MM.1S (cell line): ENCODE data around the gene LEMD3.

ENCODE experiments used
- DNase-seq: peaks from one replicate; pipeline ENCODE4 v3.0.0-alpha.2; 2015
- H2AFZ ChIP-seq: fragments of 300-600 bp; sonication (generic); 2 replicates; pipeline ENCODE4 v1.6.0; 2016; ENCODE audit warnings: antibody characterized with exemption, low read length
- H3F3A ChIP-seq: fragments of 300-600 bp; sonication (generic); 2 replicates; pipeline ENCODE4 v1.6.1; 2016; ENCODE audit warnings: mild to moderate bottlenecking, antibody characterized with exemption, low read length, moderate library complexity, mixed read lengths; ENCODE audit not compliant: insufficient read depth
- H3K27ac ChIP-seq: fragments of 300-600 bp; sonication (generic); 2 replicates; pipeline ENCODE4 v1.5.1; 2016; ENCODE audit warnings: mild to moderate bottlenecking, low read length
- H3K27me3 ChIP-seq: fragments of 300-600 bp; sonication (generic); replicated peaks from 2 replicates; pipeline ENCODE4 v1.6.0; 2016; ENCODE audit warnings: low read length; ENCODE audit not compliant: insufficient read depth
- H3K36me3 ChIP-seq: fragments of 300-600 bp; sonication (generic); replicated peaks from 2 replicates; pipeline ENCODE4 v1.6.1; 2016; ENCODE audit warnings: mild to moderate bottlenecking, low read length, mixed read lengths; ENCODE audit not compliant: insufficient read depth
- H3K4me1 ChIP-seq: fragments of 300-600 bp; sonication (generic); 2 replicates; pipeline ENCODE4 v1.6.1; 2016; ENCODE audit warnings: low read length, mixed read lengths
- H3K4me2 ChIP-seq: fragments of 300-600 bp; sonication (generic); 2 replicates; pipeline ENCODE4 v1.6.0; 2016; ENCODE audit warnings: low read depth, low read length
- H3K4me3 ChIP-seq: fragments of 300-600 bp; sonication (generic); 2 replicates; pipeline ENCODE4 v1.5.1; 2016; ENCODE audit warnings: low read length, mixed read lengths
- H3K79me2 ChIP-seq: fragments of 300-600 bp; sonication (generic); 2 replicates; pipeline ENCODE4 v1.6.1; 2016; ENCODE audit warnings: mixed run types, low read length, mixed read lengths
- H3K9ac ChIP-seq: fragments of 300-600 bp; sonication (generic); 2 replicates; pipeline ENCODE4 v1.6.1; 2016; ENCODE audit warnings: low read length, mixed read lengths
- H3K9me2 ChIP-seq: fragments of 300-600 bp; sonication (generic); replicated peaks from 2 replicates; pipeline ENCODE4 v1.6.1; 2016; ENCODE audit warnings: mild to moderate bottlenecking, low read length, mixed read lengths; ENCODE audit not compliant: insufficient read depth
- H3K9me3 ChIP-seq: fragments of 300-600 bp; sonication (generic); replicated peaks from 2 replicates; pipeline ENCODE4 v1.6.1; 2016; ENCODE audit warnings: mild to moderate bottlenecking, low read length, mixed read lengths; ENCODE audit not compliant: insufficient read depth
- H4K20me1 ChIP-seq: fragments of 300-600 bp; sonication (generic); 2 replicates; pipeline ENCODE4 v1.6.1; 2016; ENCODE audit warnings: mild to moderate bottlenecking, low read length, moderate library complexity, mixed read lengths; ENCODE audit not compliant: insufficient read depth
- EZH2 ChIP-seq: fragments of 300-600 bp; sonication (generic); optimal IDR thresholded peaks from 2 replicates; pipeline ENCODE3; 2017; ENCODE audit warnings: low read depth, mild to moderate bottlenecking, antibody characterized with exemption, low read length, mixed read lengths
- EZH2phosphoT487 ChIP-seq: fragments of 300-600 bp; sonication (generic); IDR thresholded peaks from 2 replicates; pipeline ENCODE4 v1.6.1; 2018; ENCODE audit warnings: antibody characterized with exemption, low read length
- TF ChIP-seq, protein P1 (sequence below): fragments of 300-600 bp; sonication (generic); IDR thresholded peaks from 2 replicates; pipeline ENCODE4 v1.5.1; 2016; ENCODE audit warnings: antibody characterized with exemption, low read length, mixed read lengths

Gene LEMD3

GRCh38 chr12:65152012-65152411, 17.4 kb upstream of the LEMD3 start:
- H3K36me3 ChIP-seq: no peaks in the 10 kb centered on the region
- H3K4me2 ChIP-seq: no peak overlapping the region
- no peaks in the 10 kb centered on the region for H3K9me2 ChIP-seq
- H3K27me3 ChIP-seq: no peaks in the 10 kb centered on the region
- H3K79me2 ChIP-seq: no peaks in the 10 kb centered on the region
- peaks cover 13% of the 10 kb centered on the region for H3K4me1 ChIP-seq
- H3K4me3 ChIP-seq: no peak overlapping the region
- TF ChIP-seq EZH2 (no peak), EZH2phosphoT487 (no peak)
- TF ChIP-seq, protein P1, sequence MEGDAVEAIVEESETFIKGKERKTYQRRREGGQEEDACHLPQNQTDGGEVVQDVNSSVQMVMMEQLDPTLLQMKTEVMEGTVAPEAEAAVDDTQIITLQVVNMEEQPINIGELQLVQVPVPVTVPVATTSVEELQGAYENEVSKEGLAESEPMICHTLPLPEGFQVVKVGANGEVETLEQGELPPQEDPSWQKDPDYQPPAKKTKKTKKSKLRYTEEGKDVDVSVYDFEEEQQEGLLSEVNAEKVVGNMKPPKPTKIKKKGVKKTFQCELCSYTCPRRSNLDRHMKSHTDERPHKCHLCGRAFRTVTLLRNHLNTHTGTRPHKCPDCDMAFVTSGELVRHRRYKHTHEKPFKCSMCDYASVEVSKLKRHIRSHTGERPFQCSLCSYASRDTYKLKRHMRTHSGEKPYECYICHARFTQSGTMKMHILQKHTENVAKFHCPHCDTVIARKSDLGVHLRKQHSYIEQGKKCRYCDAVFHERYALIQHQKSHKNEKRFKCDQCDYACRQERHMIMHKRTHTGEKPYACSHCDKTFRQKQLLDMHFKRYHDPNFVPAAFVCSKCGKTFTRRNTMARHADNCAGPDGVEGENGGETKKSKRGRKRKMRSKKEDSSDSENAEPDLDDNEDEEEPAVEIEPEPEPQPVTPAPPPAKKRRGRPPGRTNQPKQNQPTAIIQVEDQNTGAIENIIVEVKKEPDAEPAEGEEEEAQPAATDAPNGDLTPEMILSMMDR: no peak
- 0 out of 2 replicates have a peak, but pooled peaks cover 4% of the 10 kb centered on the region for H3F3A ChIP-seq
- H4K20me1 ChIP-seq: no peaks in the 10 kb centered on the region
- H2AFZ ChIP-seq: no peak overlapping the region
- H3K9me3 ChIP-seq: no peaks in the 10 kb centered on the region
- no peak overlapping the region for H3K9ac ChIP-seq
- H3K27ac ChIP-seq: no peak overlapping the region
- no peak for DNase-seq

- H3K27me3 ChIP-seq: no peaks in the 10 kb centered on the region
- no peaks in the 10 kb centered on the region for H3K9me2 ChIP-seq
- no peaks in the 10 kb centered on the region for H3K9me3 ChIP-seq
- H3F3A ChIP-seq: 0 out of 2 replicates have a peak, but pooled peaks cover 4% of the 10 kb centered on the region
- H3K4me2 ChIP-seq: no peak overlapping the region
- H3K4me3 ChIP-seq: no peak overlapping the region
- no peak overlapping the region for H2AFZ ChIP-seq
- peaks cover 14% of the 10 kb centered on the region for H3K4me1 ChIP-seq
- TF ChIP-seq EZH2phosphoT487 (no peak), EZH2 (no peak)
- TF ChIP-seq, protein P1: no peak
- no peaks in the 10 kb centered on the region for H3K36me3 ChIP-seq
- H3K79me2 ChIP-seq: no peaks in the 10 kb centered on the region
- no peaks in the 10 kb centered on the region for H4K20me1 ChIP-seq
- H3K27ac ChIP-seq: no peak overlapping the region
- H3K9ac ChIP-seq: no peak overlapping the region
- no peak for DNase-seq
Measured at GRCh38 chr12:65152596-65152995, 16.8 kb upstream of the LEMD3 start.

GRCh38 chr12:65155784-65156183, 13.6 kb upstream of the LEMD3 start:
- Histone ChIP-seq H3K9me3 (no peaks in the 10 kb centered on the region), H3K9me2 (no peaks in the 10 kb centered on the region), H3K27ac (peak overlapping the region; percentile 50; the same call in 1 of the 2 replicates), H4K20me1 (no peaks in the 10 kb centered on the region), H3K9ac (no peak overlapping the region), H3K4me3 (no peak overlapping the region), H3K4me2 (peak overlapping the region; percentile 67; the same call in 1 of the 2 replicates), H3F3A (0 out of 2 replicates have a peak, but pooled peaks cover 4% of the 10 kb centered on the region), H3K36me3 (no peaks in the 10 kb centered on the region), H3K4me1 (peaks cover 14% of the 10 kb centered on the region), H3K79me2 (no peaks in the 10 kb centered on the region), H3K27me3 (no peaks in the 10 kb centered on the region), H2AFZ (peak overlapping the region; percentile 80)
- no peak for DNase-seq
- no peak for TF ChIP-seq EZH2
- TF ChIP-seq, protein P1: no peak
- no peak for TF ChIP-seq EZH2phosphoT487
